ENCODE data around the gene RBSN. TPM values are rescaled to one million over a fixed set of nuclear protein-coding genes. Genes with fewer than 3 reads are reported as not detected.

The RBSN gene
- total and polyA plus RNA-seq, 2 experiments from 2014 or later: 19.1 to 21.2 TPM

DNA sequence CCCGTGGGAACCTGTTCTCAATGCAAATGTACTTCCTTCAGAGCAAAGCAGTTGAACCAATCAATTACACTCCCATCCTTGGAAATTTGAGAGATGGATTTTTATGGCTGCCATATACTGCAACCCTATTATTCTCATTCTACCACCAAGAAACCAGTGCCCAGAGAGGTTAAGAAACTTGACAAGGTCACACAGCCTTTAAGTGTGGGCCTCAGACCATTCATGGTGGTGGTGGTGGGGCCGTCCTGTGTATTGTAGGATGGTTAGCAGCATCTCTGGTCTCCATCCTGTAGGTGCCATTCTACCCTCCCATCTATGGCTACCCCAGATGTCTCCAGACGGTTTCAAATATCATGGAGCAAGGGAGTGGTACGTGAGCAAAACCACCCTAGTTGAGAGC, 23.4 kb upstream of the RBSN start:
- Histone ChIP-seq H3K9me3 (ENCODE audit: low read depth) (no peaks in the 10 kb centered on the region), H3K4me2 (no peak overlapping the region), H3K27me3 (peaks cover 5% of the 10 kb centered on the region), H4K20me1 (ENCODE audit: insufficient read depth, poor library complexity, severe bottlenecking) (no peaks in the 10 kb centered on the region), H3K4me3 (no peak overlapping the region), H3K4me1 (ENCODE audit: insufficient read depth) (no peaks in the 10 kb centered on the region), H2AFZ (no peak overlapping the region), H3K79me2 (no peaks in the 10 kb centered on the region), H3K36me3 (replicated peaks; ENCODE audit: insufficient read depth, low read depth) (no peaks in the 10 kb centered on the region), H3K27ac (no peak overlapping the region), H3K9me2 (replicated peaks; ENCODE audit: insufficient read depth) (no peaks in the 10 kb centered on the region)
- TF ChIP-seq EZH2 (IDR thresholded peaks at IDR 0.05; ENCODE audit: borderline replicate concordance): no peak
- TF ChIP-seq, protein P1, sequence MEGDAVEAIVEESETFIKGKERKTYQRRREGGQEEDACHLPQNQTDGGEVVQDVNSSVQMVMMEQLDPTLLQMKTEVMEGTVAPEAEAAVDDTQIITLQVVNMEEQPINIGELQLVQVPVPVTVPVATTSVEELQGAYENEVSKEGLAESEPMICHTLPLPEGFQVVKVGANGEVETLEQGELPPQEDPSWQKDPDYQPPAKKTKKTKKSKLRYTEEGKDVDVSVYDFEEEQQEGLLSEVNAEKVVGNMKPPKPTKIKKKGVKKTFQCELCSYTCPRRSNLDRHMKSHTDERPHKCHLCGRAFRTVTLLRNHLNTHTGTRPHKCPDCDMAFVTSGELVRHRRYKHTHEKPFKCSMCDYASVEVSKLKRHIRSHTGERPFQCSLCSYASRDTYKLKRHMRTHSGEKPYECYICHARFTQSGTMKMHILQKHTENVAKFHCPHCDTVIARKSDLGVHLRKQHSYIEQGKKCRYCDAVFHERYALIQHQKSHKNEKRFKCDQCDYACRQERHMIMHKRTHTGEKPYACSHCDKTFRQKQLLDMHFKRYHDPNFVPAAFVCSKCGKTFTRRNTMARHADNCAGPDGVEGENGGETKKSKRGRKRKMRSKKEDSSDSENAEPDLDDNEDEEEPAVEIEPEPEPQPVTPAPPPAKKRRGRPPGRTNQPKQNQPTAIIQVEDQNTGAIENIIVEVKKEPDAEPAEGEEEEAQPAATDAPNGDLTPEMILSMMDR (IDR thresholded peaks at IDR 0.05; ENCODE audit: poor library complexity): no peak
- no peak for TF ChIP-seq EZH2phosphoT487 (IDR thresholded peaks at IDR 0.05; ENCODE audit: low read depth, severe bottlenecking, unreplicated experiment)
- DNase-seq (ENCODE audit: low spot score): no peak
- 84% methylated on average over 4 of the region's 4 CpGs for WGBS (ENCODE audit: low lambda C conversion rate, missing lambda C conversion rate)

- Histone ChIP-seq H4K20me1 (ENCODE audit: insufficient read depth, poor library complexity, severe bottlenecking) (no peaks in the 10 kb centered on the region), H3K27ac (no peak overlapping the region), H3K9me2 (replicated peaks; ENCODE audit: insufficient read depth) (no peaks in the 10 kb centered on the region), H3K27me3 (peaks cover 5% of the 10 kb centered on the region), H3K79me2 (no peaks in the 10 kb centered on the region), H2AFZ (no peak overlapping the region), H3K36me3 (replicated peaks; ENCODE audit: insufficient read depth, low read depth) (no peaks in the 10 kb centered on the region), H3K4me3 (no peak overlapping the region), H3K9me3 (ENCODE audit: low read depth) (no peaks in the 10 kb centered on the region), H3K4me1 (ENCODE audit: insufficient read depth) (no peaks in the 10 kb centered on the region), H3K4me2 (no peak overlapping the region)
- DNase-seq (ENCODE audit: low spot score): no peak
- no peak for TF ChIP-seq EZH2phosphoT487 (IDR thresholded peaks at IDR 0.05; ENCODE audit: low read depth, severe bottlenecking, unreplicated experiment)
- TF ChIP-seq, protein P1 (IDR thresholded peaks at IDR 0.05; ENCODE audit: poor library complexity): no peak
- no peak for TF ChIP-seq EZH2 (IDR thresholded peaks at IDR 0.05; ENCODE audit: borderline replicate concordance)
- 73% methylated on average over 3 of the region's 3 CpGs for WGBS (ENCODE audit: low lambda C conversion rate, missing lambda C conversion rate)
These were observed 23.0 kb upstream of the RBSN start for GRCh38 chr3:15121936-15122335.

DNA sequence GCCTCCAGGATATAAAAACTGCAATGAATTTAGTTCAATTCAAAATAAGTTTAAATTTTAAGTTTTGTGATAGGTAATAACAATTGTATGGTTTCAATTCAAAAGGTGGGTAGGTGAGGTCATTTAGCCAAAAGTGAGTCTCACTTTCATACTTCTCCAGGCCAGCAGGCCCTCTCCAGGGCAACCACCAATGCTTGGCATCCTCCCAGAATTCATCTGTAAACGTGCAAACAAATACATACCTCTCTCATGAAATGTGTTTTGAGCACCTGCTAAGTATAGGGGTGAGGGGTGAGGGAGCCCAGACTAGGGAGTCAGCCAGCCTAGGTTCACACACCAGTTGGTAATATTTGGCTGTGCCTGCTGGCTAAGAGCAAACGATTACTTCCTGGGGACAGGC, 22.0 kb upstream of the RBSN start:
- no peak for TF ChIP-seq EZH2 (IDR thresholded peaks at IDR 0.05; ENCODE audit: borderline replicate concordance)
- TF ChIP-seq, protein P1 (IDR thresholded peaks at IDR 0.05; ENCODE audit: poor library complexity): no peak
- no peak for TF ChIP-seq EZH2phosphoT487 (IDR thresholded peaks at IDR 0.05; ENCODE audit: low read depth, severe bottlenecking, unreplicated experiment)
- H3K79me2 ChIP-seq: no peaks in the 10 kb centered on the region
- H3K36me3 ChIP-seq (replicated peaks; ENCODE audit: insufficient read depth, low read depth): no peaks in the 10 kb centered on the region
- no peak for DNase-seq (ENCODE audit: low spot score)
- 63% methylated on average over 2 of the region's 2 CpGs for WGBS (ENCODE audit: low lambda C conversion rate, missing lambda C conversion rate)
- no peak overlapping the region for H3K27ac ChIP-seq
- no peak overlapping the region for H3K4me3 ChIP-seq
- no peaks in the 10 kb centered on the region for H3K4me1 ChIP-seq (ENCODE audit: insufficient read depth)
- H3K4me2 ChIP-seq: no peak overlapping the region
- no peak overlapping the region for H2AFZ ChIP-seq
- no peaks in the 10 kb centered on the region for H3K9me3 ChIP-seq (ENCODE audit: low read depth)
- H3K9me2 ChIP-seq (replicated peaks; ENCODE audit: insufficient read depth): no peaks in the 10 kb centered on the region
- no peaks in the 10 kb centered on the region for H4K20me1 ChIP-seq (ENCODE audit: insufficient read depth, poor library complexity, severe bottlenecking)
- peaks cover 5% of the 10 kb centered on the region for H3K27me3 ChIP-seq

- 79% methylated on average over 3 of the region's 3 CpGs for WGBS (ENCODE audit: low lambda C conversion rate, missing lambda C conversion rate)
- Histone ChIP-seq H3K79me2 (no peaks in the 10 kb centered on the region), H3K4me3 (no peak overlapping the region), H2AFZ (no peak overlapping the region), H3K4me2 (no peak overlapping the region), H3K27me3 (peaks cover 5% of the 10 kb centered on the region), H3K27ac (no peak overlapping the region), H4K20me1 (ENCODE audit: insufficient read depth, poor library complexity, severe bottlenecking) (no peaks in the 10 kb centered on the region), H3K4me1 (ENCODE audit: insufficient read depth) (no peaks in the 10 kb centered on the region), H3K9me2 (replicated peaks; ENCODE audit: insufficient read depth) (no peaks in the 10 kb centered on the region), H3K9me3 (ENCODE audit: low read depth) (no peaks in the 10 kb centered on the region), H3K36me3 (replicated peaks; ENCODE audit: insufficient read depth, low read depth) (no peaks in the 10 kb centered on the region)
- DNase-seq (ENCODE audit: low spot score): no peak
- TF ChIP-seq, protein P1 (IDR thresholded peaks at IDR 0.05; ENCODE audit: poor library complexity): no peak
- TF ChIP-seq EZH2 (IDR thresholded peaks at IDR 0.05; ENCODE audit: borderline replicate concordance): no peak
These were observed 18.1 kb upstream of the RBSN start for GRCh38 chr3:15117011-15117410.

All from hepatocyte (in vitro differentiated cells).